ENCODE data around the gene PHC3. TPM values are rescaled to one million over a fixed set of nuclear protein-coding genes. Genes with fewer than 3 reads are reported as not detected.
"Not testable (repeated sequence)": the region's sequence is repeated elsewhere in the genome, so short reads cannot be mapped to it uniquely, and the experiment has no call there.

Gene PHC3
- total RNA-seq, 2 experiments from 2014 or later, result 48.7 to 50.4 TPM

- intact Hi-C loops (cut with micrococcal nuclease), result no loop called here
- Mint-ChIP-seq H3K9me3 (no peaks in the 10 kb centered on the region), H3K36me3 (ENCODE audit: low read depth) (peaks cover 29% of the 10 kb centered on the region), H3K27ac (no peak overlapping the region), H3K27me3 (ENCODE audit: low read depth) (no peaks in the 10 kb centered on the region), H3K4me1 (ENCODE audit: low read depth) (peaks cover 6% of the 10 kb centered on the region), H3K4me3 (no peak overlapping the region)
- DNase-seq, result no peak
- CTCF ChIA-PET, result interaction anchor here (1.4 kb wide), 1 partner anchor 19 kb away, joined by 4 read pairs; no protein-coding TSS in a partner anchor
Measured at GRCh38 chr3:170117134-170117533, 64.4 kb downstream of the PHC3 start.

- CTCF ChIA-PET, result interaction anchor here (0.7 kb wide), 1 partner anchor 249 kb away, joined by 3 read pairs; no protein-coding TSS in a partner anchor
Measured at GRCh38 chr3:170114165-170114564, 67.4 kb downstream of the PHC3 start.

GRCh38 chr3:170111147-170111771, 70.3 kb downstream of the PHC3 start:
- Mint-ChIP-seq H3K9me3 (no peaks in the 10 kb centered on the region), H3K27ac (no peak overlapping the region), H3K4me1 (ENCODE audit: low read depth) (peaks cover 34% of the 10 kb centered on the region), H3K4me3 (no peak overlapping the region), H3K27me3 (ENCODE audit: low read depth) (no peaks in the 10 kb centered on the region), H3K36me3 (ENCODE audit: low read depth) (peaks cover 40% of the 10 kb centered on the region)
- intact Hi-C loops (cut with micrococcal nuclease), result no loop called here
- no peak for DNase-seq
- CTCF ChIA-PET, result no interaction called here

More at GRCh38 chr3:170114165-170114564, 67.4 kb downstream of the PHC3 start:
- intact Hi-C loops (cut with micrococcal nuclease); H3K27me3 Mint-ChIP-seq (ENCODE audit: low read depth); DNase-seq; H3K4me3 Mint-ChIP-seq; H3K27ac Mint-ChIP-seq; H3K9me3 Mint-ChIP-seq: not testable (repeated sequence)
- peaks cover 21% of the 10 kb centered on the region for H3K4me1 Mint-ChIP-seq (ENCODE audit: low read depth)
- peaks cover 35% of the 10 kb centered on the region for H3K36me3 Mint-ChIP-seq (ENCODE audit: low read depth)

DNA sequence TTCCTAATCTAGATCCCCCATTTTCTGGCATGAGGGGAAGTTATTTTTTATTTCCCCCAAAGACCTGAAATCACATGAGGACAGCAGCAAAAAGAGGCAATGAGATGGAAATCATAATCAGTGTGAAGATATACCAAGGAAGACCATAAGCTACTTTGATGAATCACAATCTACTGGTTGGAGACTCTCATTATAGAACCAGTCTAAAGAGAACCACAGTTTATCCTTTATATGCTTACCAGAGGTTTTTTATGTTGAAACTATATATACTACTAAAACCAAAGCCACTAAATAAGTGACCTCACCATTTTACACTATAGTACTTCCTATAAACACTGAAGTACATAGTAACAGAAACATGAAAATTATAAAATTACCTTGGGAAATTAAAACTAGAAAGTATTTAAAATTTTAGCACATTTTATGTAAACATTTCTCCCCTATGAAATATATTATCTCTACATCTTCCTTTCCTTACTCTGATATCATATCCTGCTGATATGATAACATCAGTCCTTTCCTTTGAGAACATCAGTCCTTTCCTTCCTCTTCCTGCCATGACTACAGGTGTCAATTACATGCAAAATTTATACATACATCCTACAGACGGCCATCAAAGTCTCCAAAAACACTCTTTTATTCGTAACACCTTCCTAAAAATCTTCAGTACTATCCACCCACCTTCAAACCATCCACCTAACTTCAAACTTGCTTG, 71.8 kb downstream of the PHC3 start:
- CTCF ChIA-PET, result no interaction called here
- no peaks in the 10 kb centered on the region for H3K9me3 Mint-ChIP-seq
- H3K4me3 Mint-ChIP-seq, result no peak overlapping the region
- DNase-seq, result no peak
- intact Hi-C loops (cut with micrococcal nuclease), result no loop called here
- no peaks in the 10 kb centered on the region for H3K27me3 Mint-ChIP-seq (ENCODE audit: low read depth)
- H3K36me3 Mint-ChIP-seq (ENCODE audit: low read depth), result peaks cover 38% of the 10 kb centered on the region
- peaks cover 36% of the 10 kb centered on the region for H3K4me1 Mint-ChIP-seq (ENCODE audit: low read depth)
- H3K27ac Mint-ChIP-seq, result peak overlapping the region; percentile 10

- DNase-seq, result no peak
- peaks cover 39% of the 10 kb centered on the region for H3K4me1 Mint-ChIP-seq (ENCODE audit: low read depth)
- no peak overlapping the region for H3K4me3 Mint-ChIP-seq
- no peaks in the 10 kb centered on the region for H3K27me3 Mint-ChIP-seq (ENCODE audit: low read depth)
- no peaks in the 10 kb centered on the region for H3K9me3 Mint-ChIP-seq
- H3K27ac Mint-ChIP-seq, result no peak overlapping the region
- peaks cover 37% of the 10 kb centered on the region for H3K36me3 Mint-ChIP-seq (ENCODE audit: low read depth)
- intact Hi-C loops (cut with micrococcal nuclease), result no loop called here
- CTCF ChIA-PET, result no interaction called here
Measured at GRCh38 chr3:170108955-170109354, 72.6 kb downstream of the PHC3 start.

DNA sequence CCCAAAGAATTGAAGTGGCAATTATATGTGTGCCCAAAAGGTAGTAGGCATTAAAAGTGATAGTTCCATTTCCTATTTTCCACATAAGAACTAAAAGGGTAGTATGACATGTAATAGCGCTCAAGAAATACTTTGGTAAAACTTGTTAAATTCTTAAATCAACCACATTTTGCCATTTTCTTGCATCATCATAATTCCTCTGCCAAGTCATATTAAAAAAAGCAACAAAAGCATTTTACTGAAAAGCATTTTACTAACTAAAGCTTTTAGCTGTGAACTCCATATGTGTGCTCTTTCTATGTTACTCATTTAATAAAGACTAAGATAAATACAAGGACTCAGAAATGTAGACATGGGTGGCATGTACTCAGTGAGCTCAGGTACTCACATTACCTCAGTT, 73.6 kb downstream of the PHC3 start:
- Mint-ChIP-seq H3K36me3 (ENCODE audit: low read depth) (peaks cover 31% of the 10 kb centered on the region), H3K9me3 (no peaks in the 10 kb centered on the region), H3K4me3 (no peak overlapping the region), H3K4me1 (ENCODE audit: low read depth) (peaks cover 35% of the 10 kb centered on the region), H3K27me3 (ENCODE audit: low read depth) (no peaks in the 10 kb centered on the region), H3K27ac (no peak overlapping the region)
- CTCF ChIA-PET, result no interaction called here
- no peak for DNase-seq
- intact Hi-C loops (cut with micrococcal nuclease), result no loop called here

DNA sequence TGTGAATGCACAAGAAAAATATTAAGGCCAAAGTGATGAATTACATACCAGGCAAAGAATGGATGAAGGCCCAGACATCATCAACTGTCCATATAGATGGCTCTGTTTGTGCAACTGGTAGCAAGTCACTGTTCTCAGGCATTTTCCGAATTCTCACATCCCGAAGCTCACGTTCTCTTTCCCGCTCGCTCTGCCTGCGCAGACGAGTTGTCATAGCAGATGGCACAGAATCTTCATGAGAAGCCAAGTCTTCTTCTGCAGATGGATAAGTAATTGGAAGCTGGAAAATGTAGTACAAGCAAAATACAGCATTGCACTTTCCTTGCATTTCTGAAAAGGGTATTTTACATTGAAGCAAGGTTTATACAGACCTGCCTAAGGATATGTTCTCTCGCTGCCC, 79.1 kb downstream of the PHC3 start:
- CTCF ChIA-PET, result no interaction called here
- no peaks in the 10 kb centered on the region for H3K27me3 Mint-ChIP-seq (ENCODE audit: low read depth)
- H3K4me1 Mint-ChIP-seq (ENCODE audit: low read depth), result peaks cover 42% of the 10 kb centered on the region
- no peak for DNase-seq
- H3K4me3 Mint-ChIP-seq, result no peak overlapping the region
- H3K36me3 Mint-ChIP-seq (ENCODE audit: low read depth), result peaks cover 18% of the 10 kb centered on the region
- no peaks in the 10 kb centered on the region for H3K9me3 Mint-ChIP-seq
- no peak overlapping the region for H3K27ac Mint-ChIP-seq
- intact Hi-C loops (cut with micrococcal nuclease), result no loop called here

- DNase-seq, result no peak
- intact Hi-C loops (cut with micrococcal nuclease), result no loop called here
- no peaks in the 10 kb centered on the region for H3K9me3 Mint-ChIP-seq
- H3K27me3 Mint-ChIP-seq (ENCODE audit: low read depth), result no peaks in the 10 kb centered on the region
- no peak overlapping the region for H3K4me3 Mint-ChIP-seq
- H3K36me3 Mint-ChIP-seq (ENCODE audit: low read depth), result peaks cover 26% of the 10 kb centered on the region
- CTCF ChIA-PET, result interaction anchor here (0.8 to 1.5 kb wide), 3 partner anchors 28 to 70 kb away, joined by 3 to 5 read pairs (median 4); no protein-coding TSS in a partner anchor
- H3K4me1 Mint-ChIP-seq (ENCODE audit: low read depth), result peaks cover 49% of the 10 kb centered on the region
- H3K27ac Mint-ChIP-seq, result peak overlapping the region; percentile 95
Measured at GRCh38 chr3:170100944-170101343, 80.6 kb downstream of the PHC3 start.

DNA sequence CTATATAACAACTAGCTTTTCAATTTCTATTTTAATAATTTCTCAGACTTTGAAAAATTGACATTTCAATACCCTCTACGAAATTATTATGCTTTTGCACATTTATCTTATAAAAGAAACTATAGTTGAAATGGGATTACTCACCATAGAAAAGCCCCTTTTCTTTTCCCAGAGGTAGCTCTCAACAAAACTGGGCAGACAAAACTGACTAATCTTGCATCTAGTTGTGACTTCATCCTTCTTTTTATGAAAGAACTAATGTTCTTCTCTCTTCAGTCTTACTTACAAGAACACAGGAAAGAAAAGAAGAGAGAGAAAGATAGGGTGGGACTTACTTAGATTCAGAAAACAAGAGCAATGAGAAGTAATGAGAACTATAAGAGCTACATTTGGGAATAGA, 82.8 kb downstream of the PHC3 start:
- CTCF ChIA-PET, result interaction anchor here (0.8 to 1.2 kb wide), 4 partner anchors 10 to 93 kb away, joined by 3 to 4 read pairs (median 3); no protein-coding TSS in a partner anchor
- intact Hi-C loops (cut with micrococcal nuclease), result loop anchor here (1.0 to 5.0 kb wide), 7 partner anchors 8 to 334 kb away; partner anchors contain the start of genes PHC3 and TERC
- H3K36me3 Mint-ChIP-seq (ENCODE audit: low read depth), result peaks cover 40% of the 10 kb centered on the region
- H3K4me3 Mint-ChIP-seq, result peak overlapping the region; percentile 2
- DNase-seq, result no peak
- peak overlapping the region; percentile 95 for H3K27ac Mint-ChIP-seq
- no peaks in the 10 kb centered on the region for H3K9me3 Mint-ChIP-seq
- no peaks in the 10 kb centered on the region for H3K27me3 Mint-ChIP-seq (ENCODE audit: low read depth)
- peaks cover 59% of the 10 kb centered on the region for H3K4me1 Mint-ChIP-seq (ENCODE audit: low read depth)

GRCh38 chr3:170096342-170096741, 85.2 kb downstream of the PHC3 start:
- Mint-ChIP-seq H3K36me3 (ENCODE audit: low read depth) (peaks cover 44% of the 10 kb centered on the region), H3K27ac (no peak overlapping the region), H3K9me3 (no peaks in the 10 kb centered on the region), H3K4me3 (no peak overlapping the region), H3K27me3 (ENCODE audit: low read depth) (no peaks in the 10 kb centered on the region), H3K4me1 (ENCODE audit: low read depth) (peaks cover 65% of the 10 kb centered on the region)
- no peak for DNase-seq
- CTCF ChIA-PET, result no interaction called here
- intact Hi-C loops (cut with micrococcal nuclease), result loop anchor here (2.0 to 5.0 kb wide), 2 partner anchors 18 to 161 kb away; no protein-coding TSS in a partner anchor

DNA sequence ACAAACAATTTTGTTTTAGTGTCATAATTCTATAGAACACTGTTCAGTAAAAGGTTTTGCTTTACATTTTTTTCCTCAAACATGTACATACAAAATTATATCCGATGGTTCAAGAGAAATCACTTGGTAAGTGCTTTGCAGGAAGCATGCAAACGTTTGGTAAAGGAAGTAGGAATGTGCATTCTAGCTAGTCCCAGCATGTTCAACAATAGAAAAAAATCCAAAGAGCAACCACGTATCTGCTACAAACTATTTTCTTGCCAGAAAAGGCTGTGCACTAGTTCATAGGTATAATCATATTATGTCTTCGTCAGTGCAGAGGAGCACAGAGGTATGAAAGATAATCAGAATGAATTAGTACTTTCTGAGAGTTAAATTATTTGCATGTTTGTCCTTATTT, 85.8 kb downstream of the PHC3 start:
- DNase-seq, result no peak
- intact Hi-C loops (cut with micrococcal nuclease), result loop anchor here (2.0 to 5.0 kb wide), 2 partner anchors 17 to 162 kb away; no protein-coding TSS in a partner anchor
- Mint-ChIP-seq H3K9me3 (no peaks in the 10 kb centered on the region), H3K4me3 (no peak overlapping the region), H3K27me3 (ENCODE audit: low read depth) (no peaks in the 10 kb centered on the region), H3K36me3 (ENCODE audit: low read depth) (peaks cover 44% of the 10 kb centered on the region), H3K4me1 (ENCODE audit: low read depth) (peaks cover 63% of the 10 kb centered on the region), H3K27ac (no peak overlapping the region)
- CTCF ChIA-PET, result no interaction called here

DNA sequence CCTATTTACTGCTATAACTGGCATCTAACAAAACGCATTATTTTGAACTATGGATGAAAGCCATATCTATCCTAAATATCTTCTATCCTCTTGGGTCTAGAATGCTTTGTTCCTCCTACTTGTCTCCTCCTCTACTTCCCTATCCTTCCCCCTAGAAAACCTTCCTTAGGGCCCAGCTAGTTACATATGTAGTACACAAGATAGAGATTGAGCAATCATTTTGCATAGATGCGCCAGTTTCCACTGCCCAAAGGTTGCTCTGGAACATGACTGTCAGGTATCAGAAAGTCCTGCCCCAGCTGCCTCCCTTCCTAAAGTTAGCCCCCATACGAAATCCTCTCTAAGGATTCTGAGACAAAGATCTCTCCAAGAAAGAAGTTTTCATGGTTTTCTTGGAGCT, 88.6 kb downstream of the PHC3 start:
- H3K4me1 Mint-ChIP-seq (ENCODE audit: low read depth), result peaks cover 42% of the 10 kb centered on the region
- H3K27ac Mint-ChIP-seq, result peak overlapping the region; percentile 73
- intact Hi-C loops (cut with micrococcal nuclease), result no loop called here
- no peak overlapping the region for H3K4me3 Mint-ChIP-seq
- DNase-seq, result no peak
- no peaks in the 10 kb centered on the region for H3K9me3 Mint-ChIP-seq
- H3K36me3 Mint-ChIP-seq (ENCODE audit: low read depth), result peaks cover 41% of the 10 kb centered on the region
- H3K27me3 Mint-ChIP-seq (ENCODE audit: low read depth), result no peaks in the 10 kb centered on the region
- CTCF ChIA-PET, result interaction anchor here (1.6 kb wide), 1 partner anchor 16 kb away, joined by 4 read pairs; no protein-coding TSS in a partner anchor
